Islet precursor cell (in vitro differentiated cells): ENCODE data around the gene SLC44A3.

Experiments
- DNase-seq: peaks from one replicate; pipeline ENCODE4 v3.0.0-alpha.2; 2018

The SLC44A3 gene, protein sequence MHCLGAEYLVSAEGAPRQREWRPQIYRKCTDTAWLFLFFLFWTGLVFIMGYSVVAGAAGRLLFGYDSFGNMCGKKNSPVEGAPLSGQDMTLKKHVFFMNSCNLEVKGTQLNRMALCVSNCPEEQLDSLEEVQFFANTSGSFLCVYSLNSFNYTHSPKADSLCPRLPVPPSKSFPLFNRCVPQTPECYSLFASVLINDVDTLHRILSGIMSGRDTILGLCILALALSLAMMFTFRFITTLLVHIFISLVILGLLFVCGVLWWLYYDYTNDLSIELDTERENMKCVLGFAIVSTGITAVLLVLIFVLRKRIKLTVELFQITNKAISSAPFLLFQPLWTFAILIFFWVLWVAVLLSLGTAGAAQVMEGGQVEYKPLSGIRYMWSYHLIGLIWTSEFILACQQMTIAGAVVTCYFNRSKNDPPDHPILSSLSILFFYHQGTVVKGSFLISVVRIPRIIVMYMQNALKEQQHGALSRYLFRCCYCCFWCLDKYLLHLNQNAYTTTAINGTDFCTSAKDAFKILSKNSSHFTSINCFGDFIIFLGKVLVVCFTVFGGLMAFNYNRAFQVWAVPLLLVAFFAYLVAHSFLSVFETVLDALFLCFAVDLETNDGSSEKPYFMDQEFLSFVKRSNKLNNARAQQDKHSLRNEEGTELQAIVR

DNA sequence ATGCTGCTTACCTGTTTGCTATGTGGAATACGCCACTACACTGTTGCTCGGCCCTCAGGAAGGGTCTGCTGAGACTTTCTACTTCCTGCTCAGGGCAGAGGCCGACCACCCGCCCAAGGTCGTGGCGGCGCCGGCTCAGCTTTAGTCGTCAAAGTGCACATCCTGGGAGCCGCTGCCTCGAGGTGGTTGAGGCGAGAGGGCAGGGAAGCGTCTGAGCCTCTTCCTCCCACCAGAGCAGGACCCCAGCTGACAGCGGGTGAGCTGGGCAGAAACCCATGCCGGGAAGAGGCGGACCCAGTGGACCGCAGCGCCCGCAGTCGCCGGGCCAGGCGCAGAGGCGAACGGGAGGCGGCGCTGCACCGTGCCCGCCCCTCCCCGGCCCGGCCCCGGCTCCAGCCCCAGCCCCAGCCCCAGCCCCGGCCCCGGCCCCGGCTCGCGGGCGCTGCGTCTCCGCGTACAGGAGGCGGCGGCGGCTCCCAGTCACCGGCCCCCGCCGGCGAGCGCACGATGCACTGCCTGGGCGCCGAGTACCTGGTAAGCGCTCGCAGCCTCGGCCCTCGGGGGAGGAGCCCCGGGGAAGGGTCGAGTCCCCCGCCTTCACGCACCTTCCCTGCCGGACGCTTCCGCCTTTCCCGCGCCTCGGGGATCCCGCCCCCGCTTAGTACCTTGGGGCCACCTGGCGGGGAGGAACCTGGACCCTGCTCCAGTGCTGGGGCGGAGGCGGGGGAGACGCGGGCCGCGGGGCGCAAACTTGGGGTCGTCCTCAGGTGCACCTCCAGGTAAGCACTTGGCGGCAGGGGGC is at the start of gene SLC44A3:
Gene SLC44A3, plus strand, starts transcription at position 413 of the 802 bp plus-strand sequence. Its CDS starts 95 bp downstream, at position 508.
- peak; percentile 84 for DNase-seq

DNA sequence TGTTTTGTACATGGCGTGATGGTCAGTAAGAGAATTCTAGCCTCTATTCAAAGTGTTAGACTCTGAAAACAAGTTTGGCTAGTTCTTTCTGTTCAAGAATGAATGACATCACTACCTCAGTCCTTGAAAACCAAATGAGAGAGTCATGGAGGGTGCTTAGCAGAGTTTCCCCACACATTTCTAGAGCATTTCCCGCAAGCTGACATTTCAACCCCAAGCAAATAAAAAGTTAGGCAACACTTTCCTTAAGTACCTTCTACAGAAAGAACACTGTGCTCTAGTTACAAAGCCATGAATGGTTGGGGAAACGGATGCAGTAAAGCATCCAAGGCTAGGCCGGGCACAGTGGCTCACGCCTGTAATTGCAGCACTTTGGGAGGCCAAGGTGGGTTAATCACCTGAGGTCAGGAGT is 47.9 kb upstream of the SLC44A3 start:
- no peak for DNase-seq

DNA sequence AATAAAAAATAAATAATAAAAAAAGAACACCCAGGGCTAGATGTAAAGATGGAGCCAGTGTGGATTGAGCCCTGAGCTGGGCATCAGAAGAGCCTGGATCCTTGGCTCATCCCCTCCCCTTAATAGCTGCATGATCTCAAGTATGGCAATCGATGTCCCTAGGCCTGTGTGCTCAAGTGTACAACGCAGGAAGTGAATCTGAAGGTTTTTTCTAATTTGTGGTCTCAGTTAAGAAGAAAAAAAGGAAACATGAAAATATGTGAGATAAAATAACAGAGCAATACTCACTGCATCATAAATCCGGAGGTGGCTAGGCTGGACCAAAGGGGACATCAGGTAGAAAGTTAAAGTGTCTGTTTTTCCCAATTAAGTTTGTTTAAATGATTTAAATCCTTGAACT is 47.3 kb upstream of the SLC44A3 start:
- DNase-seq: no peak

DNA sequence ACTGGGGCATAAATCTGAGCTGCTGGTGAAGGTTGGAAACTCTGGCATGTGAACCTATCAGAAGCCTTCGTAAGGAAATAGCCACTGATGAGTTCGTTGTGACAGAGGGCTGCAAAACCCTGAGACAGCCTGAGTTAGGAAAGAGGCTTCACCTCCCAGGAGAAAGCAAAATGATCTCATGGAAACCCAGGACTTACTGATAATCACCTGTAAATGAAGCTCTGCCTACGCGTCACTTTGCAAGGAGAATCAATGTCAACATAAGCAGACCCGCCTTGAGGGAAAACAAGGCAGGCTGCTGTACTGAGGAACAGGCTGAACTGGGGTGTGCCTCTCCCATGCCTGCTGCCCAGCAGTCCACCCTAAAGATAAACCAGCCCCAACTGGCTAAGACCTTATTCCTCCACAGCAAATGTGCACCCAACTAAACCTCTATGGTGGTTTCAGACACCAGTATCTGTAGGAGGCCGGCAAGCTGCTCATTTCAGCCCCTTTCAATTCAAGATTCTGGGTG is 46.8 kb upstream of the SLC44A3 start:
- no peak for DNase-seq

DNA sequence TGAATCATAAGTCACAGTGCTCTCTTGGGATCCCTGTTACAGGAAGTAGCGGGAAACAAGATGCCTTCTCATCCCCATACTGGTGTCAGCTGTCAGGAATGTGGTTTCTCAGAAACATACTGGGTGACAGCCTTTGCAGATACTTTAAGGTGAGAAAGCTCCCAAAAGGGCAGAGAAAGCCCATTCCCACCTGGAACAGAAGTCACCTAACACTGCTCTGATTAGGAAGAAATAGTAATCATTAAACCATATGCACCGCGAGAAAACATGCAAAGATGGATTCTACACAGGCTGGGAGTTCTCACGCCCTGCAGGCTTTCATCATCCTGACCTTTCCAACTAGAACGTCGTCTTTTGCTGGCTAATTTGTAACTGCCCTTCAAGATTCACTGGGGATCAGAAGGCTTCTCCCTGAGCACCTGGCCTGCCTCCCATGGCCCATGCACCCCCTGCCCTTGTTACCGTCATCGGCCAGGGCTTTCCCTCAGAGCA is 46.2 kb upstream of the SLC44A3 start:
- peak; percentile 74 for DNase-seq

DNA sequence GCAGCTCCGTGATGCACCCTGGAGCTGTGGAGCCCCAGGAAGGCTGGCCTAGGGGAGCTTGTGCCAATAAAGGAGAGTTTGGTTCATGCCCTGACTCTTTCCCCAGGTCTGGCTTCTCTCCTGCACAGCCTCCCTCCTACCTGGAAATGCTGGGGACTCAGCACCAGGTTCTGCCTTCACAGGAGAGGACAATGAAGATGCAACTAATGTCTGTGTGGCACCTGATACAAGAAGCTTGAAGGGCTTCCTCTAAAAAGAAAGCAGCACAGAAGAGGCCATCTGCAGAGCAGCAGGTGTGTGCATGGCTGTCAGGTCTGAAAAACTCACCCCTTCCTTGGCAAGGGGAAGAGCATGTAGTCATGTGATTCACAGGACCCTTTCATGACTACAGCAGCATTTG is 43.7 kb upstream of the SLC44A3 start:
- DNase-seq: no peak

DNA sequence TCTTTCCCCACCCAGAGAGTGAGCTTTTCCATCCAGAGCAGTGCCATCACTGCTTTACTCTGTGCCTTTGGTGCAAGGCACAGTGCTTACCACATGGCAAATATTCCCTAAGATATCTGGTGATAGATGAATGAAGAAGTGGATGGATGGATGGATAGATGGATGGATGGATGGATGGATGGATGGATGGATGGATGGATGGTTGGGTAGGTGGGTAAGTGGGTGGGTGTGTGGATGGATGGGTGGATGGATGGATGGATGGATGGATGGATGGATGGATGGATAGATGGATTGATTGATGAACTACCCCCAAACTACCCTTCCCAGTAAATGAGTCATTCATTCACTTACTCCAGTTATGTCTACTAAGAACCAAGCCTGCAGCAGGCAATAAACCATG is 42.9 kb upstream of the SLC44A3 start:
- DNase-seq: no peak

DNA sequence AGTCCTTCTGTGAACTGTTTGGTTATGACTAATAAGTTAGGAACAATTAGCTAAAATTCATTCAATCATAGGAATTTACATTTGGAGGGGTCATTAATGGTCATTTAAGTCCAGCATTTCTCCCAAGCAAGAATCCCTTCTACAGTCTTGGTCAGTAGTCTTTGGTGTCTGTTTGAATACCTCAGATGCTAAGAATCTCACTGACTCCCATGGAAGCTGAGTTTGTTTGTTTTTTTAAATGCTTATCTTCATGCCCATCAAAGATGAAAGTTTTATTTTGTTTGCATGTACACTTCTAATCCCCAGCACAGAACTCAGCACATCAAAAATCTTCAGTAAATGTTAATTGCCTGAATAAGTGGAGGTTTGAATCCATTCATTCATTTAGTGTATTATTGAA is 41.3 kb upstream of the SLC44A3 start:
- no peak for DNase-seq

DNA sequence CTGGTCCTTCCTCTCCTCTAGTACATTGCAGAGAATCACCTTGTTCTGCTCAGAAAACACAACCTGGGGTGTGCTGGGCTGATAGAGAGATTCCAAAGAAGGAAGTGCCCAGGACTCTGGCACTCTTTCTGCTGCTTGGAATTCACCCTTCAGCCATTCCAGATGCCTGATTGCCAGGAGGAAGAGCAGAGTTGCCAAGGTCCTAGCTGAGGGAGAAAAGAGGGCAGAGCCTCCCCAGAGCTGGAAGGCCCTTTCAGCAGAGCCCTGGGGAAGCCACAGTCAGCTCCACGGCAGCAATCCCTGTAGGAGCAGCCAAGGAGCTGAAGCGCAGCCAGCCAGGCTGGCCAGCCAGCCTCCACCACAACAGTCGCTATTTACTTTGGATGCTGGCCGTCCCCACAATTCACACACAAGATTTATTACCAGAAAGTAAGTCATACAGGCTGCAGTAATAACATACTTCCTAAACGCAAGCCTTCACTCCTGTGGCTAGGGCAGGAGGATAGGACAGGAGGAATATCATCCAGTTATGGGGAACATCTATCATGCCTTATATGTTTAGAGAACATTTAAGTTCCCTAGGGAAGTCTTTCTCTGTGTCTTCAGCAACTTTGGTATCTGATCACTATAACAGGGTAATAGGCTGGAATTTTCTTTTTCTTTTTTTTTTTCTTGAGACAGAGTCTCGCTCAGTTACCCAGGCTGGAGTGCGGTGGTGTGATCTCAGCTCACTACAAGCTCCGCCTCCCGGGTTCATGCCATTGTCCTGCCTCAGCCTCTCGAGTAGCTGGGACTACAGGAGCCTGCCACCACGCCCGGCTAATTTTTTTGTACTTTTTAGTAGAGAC is 36.6 kb upstream of the SLC44A3 start:
- no peak for DNase-seq

DNA sequence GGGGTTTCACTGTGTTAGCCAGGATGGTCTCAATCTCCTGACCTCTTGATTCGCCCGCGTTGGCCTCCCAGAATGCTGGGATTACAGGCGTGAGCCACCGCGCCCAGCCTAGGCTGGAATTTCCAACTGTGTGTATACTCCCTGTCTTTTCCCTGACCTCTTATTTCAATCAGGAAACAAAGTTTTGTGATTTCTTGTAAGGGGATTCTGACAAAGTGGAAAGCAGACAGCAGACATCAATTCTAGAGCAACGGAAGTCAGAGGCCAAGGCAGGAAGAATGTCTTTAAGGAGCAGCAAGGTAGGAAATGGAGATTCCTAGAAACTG is 36.0 kb upstream of the SLC44A3 start:
- no peak for DNase-seq

DNA sequence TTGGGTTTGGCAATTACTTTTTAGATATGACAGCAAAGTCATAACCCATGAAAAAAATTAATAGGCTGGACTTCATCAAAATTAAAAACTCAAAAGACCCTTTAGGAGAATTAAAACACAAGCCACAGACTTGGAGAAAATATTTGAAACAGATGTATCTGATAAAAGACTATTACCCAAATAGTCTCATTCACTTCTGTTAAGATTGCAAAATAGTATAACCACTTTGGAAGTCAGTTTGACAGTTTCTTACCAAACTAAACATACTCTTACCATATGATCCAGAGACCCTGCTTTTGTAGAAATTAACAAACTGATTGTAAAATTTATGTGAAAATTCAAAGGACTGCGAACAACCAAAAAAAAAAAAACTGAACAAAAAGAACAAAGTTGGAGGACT is 32.5 kb upstream of the SLC44A3 start:
- DNase-seq: no peak

DNA sequence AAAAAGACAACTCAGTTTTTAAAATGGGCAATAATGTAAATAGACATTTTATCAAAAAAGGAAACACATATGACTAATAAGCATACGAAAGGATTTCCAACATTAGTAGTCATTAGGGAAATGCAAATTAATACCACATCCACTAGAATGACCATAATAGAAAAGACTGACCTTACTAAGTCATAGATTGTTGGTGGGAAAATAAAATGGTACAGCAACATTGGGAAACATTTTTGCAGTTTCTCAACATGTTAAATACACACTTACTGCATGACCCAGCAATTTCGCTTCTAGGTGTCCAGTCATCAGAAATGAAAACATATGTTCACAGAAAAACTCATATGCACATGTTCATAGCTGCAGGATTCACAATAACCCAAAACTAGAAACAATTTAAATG is 29.9 kb upstream of the SLC44A3 start:
- DNase-seq: no peak

DNA sequence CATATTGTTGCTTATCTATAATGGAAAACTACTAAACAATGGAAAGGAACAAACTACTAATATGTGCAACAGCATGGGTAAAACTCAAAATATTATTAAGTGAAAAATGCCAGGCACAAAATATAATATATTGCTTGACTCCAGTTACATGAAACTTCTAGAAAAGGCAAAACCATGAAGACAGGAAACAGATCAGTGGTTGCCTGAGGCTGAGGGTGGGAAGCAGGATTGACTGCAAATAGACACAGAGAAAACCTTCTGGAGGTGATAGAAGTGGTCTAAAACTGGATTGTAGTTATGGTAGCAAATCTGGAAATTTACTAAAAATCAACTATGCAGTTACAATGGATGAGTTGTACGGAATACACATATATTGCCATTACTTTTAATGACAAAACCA is 29.5 kb upstream of the SLC44A3 start:
- DNase-seq: no peak

DNA sequence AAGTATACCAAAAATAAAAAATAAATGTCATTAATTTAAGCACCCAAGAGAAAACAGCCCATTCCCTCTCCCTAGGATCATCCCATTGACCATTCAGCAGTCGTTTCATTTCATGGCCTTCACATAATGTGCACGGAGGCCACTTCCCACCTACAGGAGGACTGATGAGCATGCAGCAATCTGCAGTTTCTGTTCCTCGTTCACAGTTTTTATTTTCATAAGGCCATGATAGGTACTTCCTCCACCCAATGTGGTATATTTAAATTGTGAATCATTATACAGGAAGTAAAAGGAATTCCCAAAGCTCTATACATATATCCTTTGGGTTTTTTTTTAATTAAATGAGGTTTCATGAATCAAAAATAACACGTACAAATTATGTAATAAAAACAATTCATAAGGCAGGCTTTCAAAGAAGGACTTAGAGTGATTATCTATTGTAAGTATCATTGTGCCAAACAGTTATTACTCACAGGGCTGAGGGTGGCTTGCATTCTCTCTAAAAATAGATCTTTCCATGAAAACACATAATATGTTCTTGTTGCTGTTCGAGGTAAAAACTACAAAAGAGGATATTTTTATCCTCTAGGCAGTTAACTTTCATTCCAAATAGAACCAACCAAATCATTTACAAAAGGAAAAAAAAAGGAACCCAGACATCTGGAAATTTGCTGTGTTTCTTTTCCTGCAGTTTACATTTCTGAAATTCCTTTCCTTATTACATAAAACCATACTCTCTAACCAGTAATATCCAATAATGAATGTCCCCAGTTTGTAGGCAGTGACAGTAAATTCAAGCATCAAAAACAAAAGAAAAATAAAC is 27.5 kb upstream of the SLC44A3 start:
- no peak for DNase-seq

DNA sequence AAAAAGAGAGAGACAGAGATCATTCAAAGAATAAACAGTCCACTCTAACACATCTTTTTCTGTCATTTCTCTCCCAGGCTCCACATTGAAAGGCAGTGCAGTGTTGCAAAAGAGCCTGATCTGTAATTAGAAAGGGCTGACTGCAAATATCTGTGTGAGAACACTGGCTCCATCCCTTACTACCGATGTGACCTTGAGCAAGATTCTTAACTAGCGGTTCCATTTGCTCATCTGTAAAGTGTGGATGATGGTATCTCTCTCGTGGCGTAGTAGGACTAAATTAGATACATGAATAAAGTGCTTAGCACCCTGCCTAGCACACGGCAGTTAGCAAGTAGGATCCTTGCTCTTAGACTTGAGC is 26.9 kb upstream of the SLC44A3 start:
- DNase-seq: no peak

DNA sequence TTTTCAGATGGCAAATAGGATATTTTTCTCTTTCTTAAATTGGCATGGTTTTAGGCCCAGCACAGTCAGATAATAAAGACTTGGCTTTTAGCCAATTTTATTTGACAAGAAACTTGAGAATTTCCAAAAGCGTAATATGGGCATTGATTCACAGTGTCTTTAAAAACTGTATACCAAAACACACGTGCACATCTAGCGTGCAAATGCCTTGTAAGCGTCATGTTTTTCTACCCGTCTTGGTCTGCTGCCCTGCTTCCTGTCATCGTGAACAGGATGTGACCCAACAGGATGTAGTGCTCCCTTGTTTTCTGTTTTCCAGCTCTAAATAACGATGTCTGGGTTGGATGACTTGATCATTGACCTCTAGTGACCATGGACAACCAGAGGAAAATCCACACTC is 24.7 kb upstream of the SLC44A3 start:
- no peak for DNase-seq

DNA sequence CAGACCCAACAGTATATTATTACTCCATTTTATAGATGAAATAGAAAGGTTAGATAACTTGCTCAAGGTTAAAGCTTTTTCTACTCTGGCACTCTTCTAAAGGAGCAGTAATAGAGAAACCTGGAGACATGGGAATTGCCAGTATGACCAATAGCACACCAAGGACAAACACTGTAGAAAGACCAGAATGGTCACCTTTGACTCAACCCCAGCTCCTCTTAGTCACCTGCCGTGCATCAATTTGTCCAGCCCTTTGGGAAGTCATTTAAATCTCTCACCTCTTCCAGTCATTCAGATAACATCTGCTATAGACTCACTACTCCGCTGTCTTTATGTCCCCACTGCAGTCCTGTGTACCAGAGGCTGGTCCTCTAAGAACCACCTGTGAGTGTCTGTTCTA is 23.9 kb upstream of the SLC44A3 start:
- DNase-seq: no peak

DNA sequence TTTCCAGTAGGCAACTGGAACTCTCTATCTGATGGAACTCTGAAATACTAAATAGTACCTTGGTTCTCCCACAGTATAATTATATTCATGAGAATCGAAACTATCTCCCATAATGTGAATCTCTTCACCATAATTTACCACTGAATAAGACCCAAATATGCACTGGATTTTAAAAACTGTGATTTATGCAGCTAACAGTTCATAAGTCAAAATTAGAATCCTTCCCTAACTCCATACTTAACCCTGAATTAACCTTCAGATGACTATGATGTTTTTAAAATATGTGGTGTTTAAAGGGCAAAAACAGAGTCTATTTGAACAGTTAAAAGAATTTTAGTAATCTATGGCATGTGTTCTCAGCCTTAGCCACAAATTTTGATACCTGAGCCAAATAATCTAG is 22.9 kb upstream of the SLC44A3 start:
- no peak for DNase-seq

DNA sequence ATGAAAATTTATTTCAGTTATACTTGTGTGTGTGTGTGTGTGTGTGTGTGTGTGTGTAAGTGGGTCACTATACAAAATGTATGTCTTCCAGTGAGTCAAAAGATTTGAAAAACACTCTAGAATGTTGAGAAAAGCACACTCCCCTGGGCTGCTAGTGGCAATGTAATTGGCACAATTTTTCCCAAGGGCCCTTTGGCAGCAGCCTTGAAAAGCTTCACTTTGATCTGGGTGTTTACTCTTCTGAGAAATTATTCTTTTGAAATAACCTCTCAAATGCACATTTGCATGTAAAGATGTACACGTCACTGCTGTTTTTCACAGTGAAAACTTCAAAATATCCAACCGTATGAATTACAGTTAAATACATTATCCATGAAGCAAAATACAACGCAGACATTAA is 22.1 kb upstream of the SLC44A3 start:
- DNase-seq: no peak

DNA sequence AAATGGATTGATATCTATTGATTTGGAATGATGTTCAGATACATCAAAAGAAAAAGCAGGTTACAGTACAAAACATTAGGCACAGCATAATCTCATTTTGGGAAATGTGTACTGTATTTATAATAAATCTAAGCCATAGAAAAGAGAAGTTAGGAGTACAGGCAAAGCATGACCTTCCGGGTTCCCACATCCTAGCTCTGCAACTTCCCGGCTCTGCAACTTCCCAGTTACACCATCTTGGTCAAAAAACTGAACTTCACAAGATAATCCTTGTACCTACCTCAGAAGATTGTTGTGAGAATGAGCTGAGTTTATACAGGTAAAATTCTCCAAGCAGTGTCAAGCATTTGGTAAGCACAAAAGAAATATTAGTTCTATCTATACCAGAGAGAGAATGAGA is 21.7 kb upstream of the SLC44A3 start:
- no peak for DNase-seq

DNA sequence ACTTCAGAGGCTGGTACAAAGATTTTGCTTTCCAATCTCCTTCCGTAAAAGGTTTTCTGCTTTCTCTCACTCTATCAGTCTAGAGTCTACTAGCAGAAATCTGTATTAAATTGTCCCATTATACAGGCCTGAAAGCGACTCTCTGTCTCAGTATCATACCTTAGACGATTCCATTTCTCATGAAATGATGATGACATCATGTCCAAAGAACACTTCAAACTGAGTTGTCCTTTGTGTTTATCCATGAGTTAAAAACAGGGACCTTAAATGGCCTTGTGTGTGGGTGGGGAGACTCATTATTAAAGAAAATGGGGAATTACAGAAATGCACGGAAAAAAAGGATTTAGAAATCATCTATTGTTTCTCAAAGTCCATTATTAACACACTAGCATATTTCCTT is 21.0 kb upstream of the SLC44A3 start:
- no peak for DNase-seq
